NCI-H82 treated with DMSO at 0.1 percent for 48 hours (cell line): ENCODE measurements around the gene SUPT5H.

Source experiments
- DNase-seq: peaks from one replicate; lab custom pipeline; 2025; ENCODE audit not compliant: unreplicated experiment; lab: John Stamatoyannopoulos, UW

Gene SUPT5H

GRCh38 chr19:39465956-39466747, 20.8 kb downstream of the SUPT5H start:
- no peak for DNase-seq

GRCh38 chr19:39467941-39468340, 22.6 kb downstream of the SUPT5H start:
- DNase-seq: no peak

- DNase-seq: no peak
Observed at GRCh38 chr19:39469036-39469435, 23.7 kb downstream of the SUPT5H start.

- DNase-seq: no peak
Observed at GRCh38 chr19:39469567-39469966, 24.2 kb downstream of the SUPT5H start.

- DNase-seq: no peak
Observed at GRCh38 chr19:39470724-39471339, 25.4 kb downstream of the SUPT5H start.

GRCh38 chr19:39471756-39472536, 26.6 kb downstream of the SUPT5H start:
- DNase-seq: no peak

- DNase-seq: no peak
Observed at GRCh38 chr19:39472746-39473442, 27.5 kb downstream of the SUPT5H start.

- no peak for DNase-seq
Observed at GRCh38 chr19:39473443-39473960, 28.1 kb downstream of the SUPT5H start.

- DNase-seq: peak; percentile 14
Observed at GRCh38 chr19:39474139-39474620, 28.8 kb downstream of the SUPT5H start.

GRCh38 chr19:39475748-39476147, 30.4 kb downstream of the SUPT5H start:
- DNase-seq: no peak

- DNase-seq: peak; percentile 69
Observed at GRCh38 chr19:39479319-39479801, 34.0 kb downstream of the SUPT5H start.

- peak; percentile 24 for DNase-seq
Observed at GRCh38 chr19:39479916-39480315, 34.5 kb downstream of the SUPT5H start.

GRCh38 chr19:39480337-39481228, 35.2 kb downstream of the SUPT5H start, which contains the start of gene TIMM50:
TIMM50 (plus strand) TSS chr19:39480838; CDS start chr19:39480854, 16 bp downstream.
- peak; percentile 98 for DNase-seq

- no peak for DNase-seq
Observed at GRCh38 chr19:39481229-39481545, 35.8 kb downstream of the SUPT5H start.

GRCh38 chr19:39481676-39482075, 36.3 kb downstream of the SUPT5H start:
- DNase-seq: no peak

- peak; percentile 99 for DNase-seq
Observed at GRCh38 chr19:39483141-39483540, 37.8 kb downstream of the SUPT5H start.

GRCh38 chr19:39489756-39490155, 44.4 kb downstream of the SUPT5H start:
- DNase-seq: no peak

- no peak for DNase-seq
Observed at GRCh38 chr19:39492225-39492624, 46.8 kb downstream of the SUPT5H start.

- DNase-seq: no peak
Observed at GRCh38 chr19:39492788-39493187, 47.4 kb downstream of the SUPT5H start.

- no peak for DNase-seq
Observed at GRCh38 chr19:39494661-39495060, 49.3 kb downstream of the SUPT5H start.
